Tibial artery (tissue), 4 donors: ENCODE results near the gene TASP1.

Source experiments
- DNase-seq, 2 donors: peaks; one replicate each; pipeline ENCODE4 v3.0.0-alpha.2; 2019
- H3K27ac ChIP-seq, 2 donors: fragments of 200-600 bp; sonication (generic) in 1 of 2; 1 replicate in 1 of 2; 2 replicates in 1 of 2; pipeline ENCODE4 v1.5.1; 2018 to 2019; ENCODE audit warnings: mild to moderate bottlenecking in 1 of 2
- H3K27me3 ChIP-seq, 2 donors: fragments of 200-600 bp; sonication (generic) in 1 of 2; one replicate each; pipeline versions ENCODE4 v1.5.1 to v1.6.0; 2016 to 2019
- H3K36me3 ChIP-seq, 3 donors: fragments of 200-600 bp; sonication (generic) in 2 of 3; one replicate each; pipeline ENCODE4 v1.5.1; 2016 to 2019; ENCODE audit warnings: mild to moderate bottlenecking in 2 of 3
- H3K4me1 ChIP-seq, 4 donors: fragments of 200-600 bp; sonication (generic) in 2 of 4; 1 replicate in 3 of 4; 2 replicates in 1 of 4; pipeline ENCODE4 v1.5.1; 2016 to 2019
- H3K4me3 ChIP-seq, 2 donors: fragments of 200-600 bp; sonication (generic) in 1 of 2; 1 replicate in 1 of 2; 2 replicates in 1 of 2; pipeline ENCODE4 v1.5.1; 2018 to 2019; ENCODE audit warnings: mild to moderate bottlenecking in 2 of 2
- H3K9me3 ChIP-seq, 3 donors: fragments of 200-600 bp; sonication (generic) in 1 of 3; one replicate each; pipeline ENCODE4 v1.5.1; 2016 to 2019
- intact Hi-C: fragments of 100-400 bp; cut with DNase I; formaldehyde crosslinking; loops from one replicate; pipeline ENCODE4 v1.15.0; 2023; ENCODE audit warnings: low total_unique reads
- TF ChIP-seq, protein P1 (sequence below), 2 experiments: fragments of 200-600 bp in 1 of 2; fragments of 450-650 bp in 1 of 2; IDR thresholded peaks; one replicate each; pipeline ENCODE4 v1.5.1; 2017 to 2019; ENCODE audit warnings: antibody characterized with exemption in 2 of 2, mild to moderate bottlenecking in 1 of 2, moderate library complexity in 1 of 2

Gene TASP1

DNA sequence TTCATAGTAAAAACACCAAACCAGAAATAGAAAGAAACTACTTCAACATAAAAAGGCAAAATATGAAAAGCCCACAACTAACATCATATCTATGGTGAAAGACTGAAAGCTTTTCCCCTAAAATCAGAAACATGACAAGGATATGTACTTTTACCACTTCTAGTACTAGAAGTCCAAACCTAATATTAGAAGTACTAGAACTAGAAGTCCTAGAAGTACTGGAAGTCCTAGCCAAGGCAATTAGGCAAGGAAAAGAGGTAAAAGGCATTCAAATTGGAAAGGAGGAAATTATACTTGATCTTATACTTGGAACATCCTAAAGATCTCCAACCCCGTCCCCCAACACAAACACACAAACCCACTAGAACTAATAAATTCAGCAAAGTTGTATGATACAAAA, 74.9 kb downstream of the TASP1 start:
- Histone ChIP-seq H3K27ac (peak overlapping the region; percentile 72 to 82), H3K36me3 (peaks cover 0 to 22% (median 10%) of the 10 kb centered on the region in 3 donors), H3K9me3 (no peaks in the 10 kb centered on the region), H3K4me3 (no peak overlapping the region), H3K27me3 (no peaks in the 10 kb centered on the region), H3K4me1 (peaks cover 0 to 17% (median 0%) of the 10 kb centered on the region in 4 donors)
- DNase-seq: no peak
- TF ChIP-seq, protein P1, sequence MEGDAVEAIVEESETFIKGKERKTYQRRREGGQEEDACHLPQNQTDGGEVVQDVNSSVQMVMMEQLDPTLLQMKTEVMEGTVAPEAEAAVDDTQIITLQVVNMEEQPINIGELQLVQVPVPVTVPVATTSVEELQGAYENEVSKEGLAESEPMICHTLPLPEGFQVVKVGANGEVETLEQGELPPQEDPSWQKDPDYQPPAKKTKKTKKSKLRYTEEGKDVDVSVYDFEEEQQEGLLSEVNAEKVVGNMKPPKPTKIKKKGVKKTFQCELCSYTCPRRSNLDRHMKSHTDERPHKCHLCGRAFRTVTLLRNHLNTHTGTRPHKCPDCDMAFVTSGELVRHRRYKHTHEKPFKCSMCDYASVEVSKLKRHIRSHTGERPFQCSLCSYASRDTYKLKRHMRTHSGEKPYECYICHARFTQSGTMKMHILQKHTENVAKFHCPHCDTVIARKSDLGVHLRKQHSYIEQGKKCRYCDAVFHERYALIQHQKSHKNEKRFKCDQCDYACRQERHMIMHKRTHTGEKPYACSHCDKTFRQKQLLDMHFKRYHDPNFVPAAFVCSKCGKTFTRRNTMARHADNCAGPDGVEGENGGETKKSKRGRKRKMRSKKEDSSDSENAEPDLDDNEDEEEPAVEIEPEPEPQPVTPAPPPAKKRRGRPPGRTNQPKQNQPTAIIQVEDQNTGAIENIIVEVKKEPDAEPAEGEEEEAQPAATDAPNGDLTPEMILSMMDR (IDR thresholded peaks at IDR 0.05): no peak
- intact Hi-C loops: loop anchor here (10.0 kb wide), 1 partner anchor 51 kb away; no protein-coding TSS in a partner anchor

DNA sequence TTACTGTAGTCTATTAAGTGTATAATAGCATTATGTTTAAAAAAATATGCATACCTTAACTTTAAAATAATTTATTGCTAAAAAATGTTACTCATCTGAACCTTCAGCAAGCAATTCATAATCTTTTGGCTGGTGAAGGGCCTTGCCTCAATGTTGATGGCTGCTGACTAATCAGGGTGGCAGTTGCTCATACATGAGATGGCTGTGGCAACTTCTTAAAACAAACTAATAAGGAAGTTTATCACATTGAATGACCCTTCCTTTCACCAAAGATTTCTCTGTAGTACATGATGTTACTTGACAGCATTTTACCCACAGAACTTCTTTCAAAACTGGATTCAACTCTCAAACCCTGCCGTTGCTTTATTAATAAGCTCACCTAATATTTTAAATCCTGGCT, 84.0 kb downstream of the TASP1 start:
- Histone ChIP-seq H3K4me3 (no peak overlapping the region), H3K4me1 (peaks cover 0 to 37% (median 3%) of the 10 kb centered on the region in 4 donors), H3K27me3 (no peaks in the 10 kb centered on the region), H3K9me3 (no peaks in the 10 kb centered on the region), H3K27ac (peak overlapping the region in 1 of 2 donors; percentile 4), H3K36me3 (peaks cover 0 to 21% (median 0%) of the 10 kb centered on the region in 3 donors)
- intact Hi-C loops: no loop called here
- TF ChIP-seq, protein P1 (IDR thresholded peaks at IDR 0.05): no peak
- no peak for DNase-seq

DNA sequence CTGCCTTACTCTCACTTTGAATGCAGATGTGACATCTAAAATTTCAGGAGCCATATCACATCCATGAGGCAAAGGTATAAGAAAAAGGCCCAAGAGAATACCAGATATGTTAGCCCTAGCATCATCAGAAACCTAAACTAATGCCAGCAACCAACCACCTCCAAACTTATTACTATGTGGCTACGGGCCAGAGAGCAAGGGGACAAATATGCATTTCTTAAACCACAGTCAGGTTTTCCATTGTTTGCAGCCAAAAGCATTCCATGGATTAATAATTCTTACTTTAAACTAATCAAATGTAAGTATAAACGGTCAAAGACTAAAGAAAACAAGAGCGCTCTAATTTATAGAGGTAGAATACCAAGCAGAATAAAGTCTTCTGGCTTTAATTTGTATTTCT, 84.7 kb downstream of the TASP1 start:
- intact Hi-C loops: no loop called here
- no peak for DNase-seq

DNA sequence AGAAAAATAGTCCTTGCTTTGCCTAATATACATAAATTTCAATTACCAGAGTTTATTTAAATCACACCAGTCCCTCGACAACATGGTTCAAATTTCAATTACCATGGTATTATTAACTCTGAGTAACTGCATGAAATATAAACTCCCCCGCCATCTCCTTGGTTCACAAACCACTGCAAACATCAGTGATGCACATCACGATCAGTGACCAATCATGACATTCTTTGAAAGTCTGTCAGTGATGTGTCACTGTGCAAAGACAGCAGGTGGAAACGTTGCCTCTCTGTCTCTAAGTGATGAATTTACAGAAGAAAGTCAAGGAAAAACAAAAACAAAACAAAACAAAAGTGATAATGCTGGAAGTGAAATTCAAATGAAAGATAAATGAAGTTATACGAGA, 86.7 kb downstream of the TASP1 start:
- H3K4me3 ChIP-seq: no peak overlapping the region
- no peak for DNase-seq
- no peak overlapping the region for H3K27ac ChIP-seq
- H3K27me3 ChIP-seq: no peaks in the 10 kb centered on the region
- no peaks in the 10 kb centered on the region for H3K9me3 ChIP-seq
- TF ChIP-seq, protein P1 (IDR thresholded peaks at IDR 0.05): no peak
- intact Hi-C loops: no loop called here
- peaks cover 0 to 37% (median 3%) of the 10 kb centered on the region in 4 donors for H3K4me1 ChIP-seq
- H3K36me3 ChIP-seq: peaks cover 0 to 3% (median 0%) of the 10 kb centered on the region in 3 donors

More for the DNA sequence above, 84.7 kb downstream of the TASP1 start:
- H3K27ac ChIP-seq: peak overlapping the region in 1 of 2 donors; percentile 28
- H3K9me3 ChIP-seq: no peaks in the 10 kb centered on the region
- TF ChIP-seq, protein P1 (IDR thresholded peaks at IDR 0.05): no peak
- H3K36me3 ChIP-seq: peaks cover 0 to 18% (median 0%) of the 10 kb centered on the region in 3 donors
- H3K4me1 ChIP-seq: peaks cover 0 to 37% (median 3%) of the 10 kb centered on the region in 4 donors
- no peaks in the 10 kb centered on the region for H3K27me3 ChIP-seq
- no peak overlapping the region for H3K4me3 ChIP-seq

GRCh38 chr20:13549451-13549850, 89.3 kb downstream of the TASP1 start:
- no peaks in the 10 kb centered on the region for H3K36me3 ChIP-seq
- H3K4me1 ChIP-seq: peaks cover 0 to 42% (median 11%) of the 10 kb centered on the region in 4 donors
- TF ChIP-seq, protein P1 (IDR thresholded peaks at IDR 0.05): no peak
- no peak for DNase-seq
- H3K27ac ChIP-seq: no peak overlapping the region
- H3K27me3 ChIP-seq: no peaks in the 10 kb centered on the region
- no peak overlapping the region for H3K4me3 ChIP-seq
- no peaks in the 10 kb centered on the region for H3K9me3 ChIP-seq
- intact Hi-C loops: loop anchor here (10.0 kb wide), 1 partner anchor 205 kb away; no protein-coding TSS in a partner anchor
